ENCODE data around the gene RYR2.
A peak's percentile ranks its signal among the peaks of the same experiment; 100 is the strongest.

The RYR2 gene

DNA sequence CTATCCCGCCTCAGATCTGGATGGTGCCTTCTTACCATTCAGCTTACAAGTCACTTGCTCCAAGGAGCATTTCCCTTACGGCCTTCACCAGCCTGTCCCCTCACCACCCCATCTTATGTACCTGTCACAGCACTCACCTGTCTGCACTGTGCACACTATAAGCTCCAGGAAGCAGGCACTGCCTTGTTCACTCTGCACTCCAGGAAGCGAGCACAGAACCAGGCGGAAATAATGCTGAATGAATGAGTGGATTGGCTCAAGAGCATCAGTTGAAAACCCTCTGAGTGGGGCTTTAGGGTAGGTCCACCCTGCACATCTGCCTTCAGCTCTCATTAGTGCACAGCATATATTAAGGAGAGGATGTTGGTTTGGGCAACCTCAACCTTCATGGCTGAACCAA lies 8.9 kb upstream of the RYR2 start:
- no peak for DNase-seq

DNA sequence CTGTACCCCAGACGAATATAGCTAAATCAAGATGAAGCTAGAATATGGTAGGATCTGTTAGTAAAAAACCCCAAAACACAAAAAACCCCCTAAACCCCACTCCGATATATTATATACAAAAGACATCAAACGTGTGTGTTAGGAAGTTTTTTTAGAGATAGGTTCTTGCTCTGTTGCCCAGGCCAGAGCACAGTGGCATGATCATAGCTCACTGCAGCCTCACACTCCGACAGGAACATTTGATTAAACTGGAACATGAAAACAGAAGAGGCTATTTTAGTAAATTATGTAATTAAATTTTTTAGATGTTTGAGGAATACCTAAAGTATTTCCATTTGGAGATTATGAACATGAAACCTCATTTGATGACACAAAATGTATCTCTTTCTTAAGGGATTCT lies 8.2 kb upstream of the RYR2 start:
- DNase-seq: no peak

GRCh38 chr1:237035759-237036158 lies 6.2 kb upstream of the RYR2 start:
- DNase-seq: no peak

- no peak for DNase-seq
Measured at GRCh38 chr1:237038211-237038610, 3.8 kb upstream of the RYR2 start.

- DNase-seq: no peak
Measured at GRCh38 chr1:237040823-237041222, 1.2 kb upstream of the RYR2 start.

DNA sequence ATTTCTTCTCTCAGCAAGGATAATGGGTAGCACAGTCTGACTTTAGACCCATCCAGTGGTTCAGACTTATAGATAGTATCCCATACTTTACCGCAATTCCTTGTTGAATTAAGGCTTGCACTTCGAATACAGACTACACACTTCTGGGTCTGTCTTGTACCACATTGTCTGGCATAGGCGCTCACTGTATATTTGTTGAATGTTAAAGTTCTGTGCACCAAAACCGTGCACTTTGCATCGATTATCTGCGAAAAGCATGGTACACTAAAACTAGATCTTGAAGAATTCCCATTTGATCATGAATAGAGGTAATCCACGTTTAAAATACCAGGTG lies 556 bp upstream of the RYR2 start:
- no peak for DNase-seq

GRCh38 chr1:237042526-237042891 lies 525 bp downstream of the RYR2 start:
- DNase-seq: peak; percentile 66

GRCh38 chr1:237042892-237043576 lies 1.1 kb downstream of the RYR2 start:
- peak; percentile 68 for DNase-seq

DNA sequence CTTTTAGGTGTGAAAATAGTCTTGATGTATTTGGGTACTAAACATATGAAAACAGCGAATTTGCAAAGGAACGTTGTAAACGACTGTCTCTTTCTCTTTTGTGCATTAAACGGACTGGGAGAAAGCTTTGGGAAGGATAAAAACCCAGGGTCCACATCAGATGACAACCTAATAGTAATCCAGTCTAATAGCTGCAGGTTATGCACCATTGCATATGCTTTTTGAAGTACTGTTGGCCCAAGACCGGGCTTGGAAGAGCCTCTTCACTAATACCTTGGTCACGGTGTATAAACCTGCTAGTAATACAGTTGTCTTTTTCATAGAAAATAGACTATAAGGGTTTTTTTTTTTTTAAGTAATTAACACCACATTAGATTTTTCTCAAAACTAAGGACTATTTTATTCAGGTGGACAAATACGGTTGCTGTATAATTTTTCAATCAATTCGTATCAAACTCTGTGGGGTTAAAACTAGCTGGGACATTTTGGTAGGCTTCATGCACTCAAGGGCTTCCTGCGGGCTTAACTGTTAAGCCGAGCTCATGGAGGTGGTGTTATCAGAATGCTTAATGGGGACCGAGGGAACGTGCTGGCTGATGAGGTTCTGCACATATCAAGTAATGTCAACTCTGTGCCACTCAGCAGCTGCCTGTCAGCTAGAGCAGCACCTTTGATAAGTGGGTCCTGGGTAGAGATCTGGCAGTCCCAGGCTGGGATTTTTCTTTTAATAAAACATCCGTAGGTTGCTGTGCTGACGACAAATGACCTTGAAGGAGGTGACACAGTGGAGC lies 2.1 kb downstream of the RYR2 start:
- DNase-seq: peak; percentile 31

GRCh38 chr1:237045278-237046016 lies 3.5 kb downstream of the RYR2 start:
- DNase-seq: peak; percentile 35

- DNase-seq: no peak
Measured at GRCh38 chr1:237048803-237049202, 6.8 kb downstream of the RYR2 start.

DNA sequence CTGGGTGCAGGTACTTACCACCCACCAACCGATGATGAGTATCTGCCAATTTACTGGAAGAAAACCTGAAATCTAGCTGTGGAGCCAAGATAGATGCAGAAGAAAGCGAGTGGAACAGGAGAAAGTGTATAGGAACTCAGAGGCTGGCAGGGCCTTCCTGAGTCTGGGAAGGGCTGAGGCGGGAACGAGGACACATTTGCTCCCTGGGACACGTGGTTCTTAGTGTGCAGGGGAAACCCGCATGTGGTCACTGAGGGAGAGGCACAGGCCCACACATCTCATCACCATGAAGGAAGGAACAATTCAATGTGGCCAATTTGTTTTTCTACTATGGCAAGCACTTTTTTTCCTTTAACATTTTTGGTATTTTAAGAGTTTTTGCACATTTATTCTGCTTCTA lies 8.2 kb downstream of the RYR2 start:
- DNase-seq: no peak

DNA sequence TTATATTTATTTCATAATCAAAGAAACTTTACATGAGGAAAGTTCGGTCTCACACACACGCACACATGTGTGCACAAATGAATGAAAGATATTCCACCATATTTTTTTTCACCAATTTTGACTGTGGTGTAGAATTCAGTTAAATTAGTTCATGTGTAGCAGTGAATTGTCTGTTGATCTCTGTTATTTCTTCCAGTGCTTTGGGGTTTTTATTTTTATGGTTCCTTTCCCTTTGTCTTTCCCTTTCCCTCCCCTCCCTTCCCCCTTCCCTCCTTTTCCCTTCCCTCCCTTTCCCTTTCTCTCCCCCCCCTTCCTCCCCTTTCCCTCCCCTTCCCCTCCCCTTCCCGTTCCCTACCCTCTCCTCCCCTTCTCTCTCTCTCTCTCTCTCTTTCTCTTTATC lies 8.9 kb downstream of the RYR2 start:
- DNase-seq: no peak

DNA sequence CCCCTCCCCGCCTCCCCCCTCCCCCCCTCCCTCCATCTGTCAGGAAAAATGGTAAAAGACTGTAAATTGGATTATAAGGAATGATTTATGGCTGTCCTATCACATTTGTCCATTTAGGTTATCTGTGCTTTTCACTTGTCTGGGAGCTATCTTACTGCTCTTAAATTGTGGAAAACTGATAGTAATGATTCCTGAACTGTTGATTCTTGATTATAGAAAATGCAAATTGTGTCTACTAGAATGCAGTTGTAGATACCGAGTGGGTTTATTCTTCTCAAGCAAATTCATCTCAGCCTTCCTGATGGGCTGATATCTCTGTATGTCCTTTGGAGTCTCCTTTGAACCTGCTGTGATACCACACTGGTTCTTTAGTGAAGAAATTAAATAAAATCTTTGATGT lies 12.3 kb downstream of the RYR2 start:
- DNase-seq: no peak

- no peak for DNase-seq
Measured at GRCh38 chr1:237058470-237058869, 16.5 kb downstream of the RYR2 start.

DNA sequence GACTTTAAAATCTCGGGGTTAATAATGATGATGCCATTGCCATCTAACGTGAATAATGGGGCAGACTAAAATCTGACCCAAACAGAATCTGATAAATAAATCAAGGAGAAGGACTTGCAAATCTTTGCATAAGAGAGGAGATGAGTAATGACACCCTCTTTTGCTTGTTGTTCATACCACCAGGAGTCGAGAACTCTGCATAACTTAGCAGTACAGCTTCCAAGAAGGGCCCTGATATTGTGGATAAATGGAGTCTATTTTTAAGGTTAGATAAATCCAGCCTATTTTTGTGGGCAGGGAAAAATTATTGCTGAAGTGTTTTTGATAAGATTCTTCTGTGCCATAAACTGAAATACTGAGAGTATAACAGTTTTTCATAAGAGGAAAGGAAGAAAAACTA lies 17.3 kb downstream of the RYR2 start:
- DNase-seq: no peak

DNA sequence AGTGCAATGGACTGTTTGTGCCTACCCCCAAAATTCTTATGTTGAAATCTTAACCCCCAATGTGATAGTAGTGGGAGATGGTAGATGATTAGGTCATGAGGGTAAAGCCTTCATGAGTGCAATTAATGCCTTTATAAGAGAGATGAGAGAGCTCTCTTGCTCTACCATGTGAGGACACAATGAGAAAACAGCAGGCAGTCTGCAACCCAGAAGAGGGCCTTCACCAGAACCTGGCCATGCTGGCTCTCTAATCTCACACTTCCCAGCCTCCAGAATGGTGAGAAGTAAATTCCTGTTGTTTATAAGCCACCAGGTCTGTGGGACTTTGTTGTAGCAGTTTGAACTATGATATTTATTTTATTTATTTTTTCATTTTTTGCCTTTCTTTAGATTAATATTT lies 21.0 kb downstream of the RYR2 start:
- no peak for DNase-seq

DNA sequence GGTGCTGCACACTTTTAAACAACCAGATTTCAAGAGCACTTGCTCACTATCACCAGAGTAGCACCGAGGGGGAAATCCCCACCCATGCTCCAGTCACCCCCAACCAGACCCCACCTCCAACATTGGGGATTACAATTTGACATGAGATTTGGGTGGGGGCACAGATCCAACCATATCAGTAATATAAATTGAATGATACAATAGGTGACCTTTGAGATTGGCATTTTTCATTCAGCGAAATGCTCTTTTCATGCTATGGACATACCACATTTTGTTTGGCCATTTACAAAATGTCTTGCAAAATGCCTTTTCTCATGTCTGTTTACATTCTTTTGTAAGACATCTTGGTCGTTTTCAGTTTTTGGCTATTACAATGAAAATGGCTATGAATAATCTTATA lies 23.9 kb downstream of the RYR2 start:
- no peak for DNase-seq

DNA sequence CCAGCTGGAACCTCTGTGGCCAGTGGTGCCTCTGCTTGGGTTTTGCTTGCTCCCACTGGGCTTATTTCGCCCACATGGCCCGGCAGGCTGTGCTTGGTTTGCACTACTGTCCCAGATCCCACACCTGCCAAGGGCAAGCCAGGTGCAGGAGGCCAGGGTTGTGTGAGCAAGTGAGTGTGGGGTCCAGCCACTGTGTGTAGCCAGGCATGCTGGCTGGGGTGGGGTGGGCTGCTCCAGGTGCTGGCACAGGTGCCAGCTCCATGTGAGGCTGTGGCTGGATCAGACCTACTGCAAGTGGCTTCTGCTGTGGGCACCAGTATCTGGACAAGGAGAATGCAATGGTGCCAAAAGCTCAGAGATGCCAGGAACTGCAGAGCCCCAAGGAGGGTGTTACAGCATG lies 28.5 kb downstream of the RYR2 start:
- no peak for DNase-seq

GRCh38 chr1:237071641-237072420 lies 29.8 kb downstream of the RYR2 start:
- no peak for DNase-seq

GRCh38 chr1:237074371-237075117 lies 32.6 kb downstream of the RYR2 start:
- DNase-seq: no peak

DNA sequence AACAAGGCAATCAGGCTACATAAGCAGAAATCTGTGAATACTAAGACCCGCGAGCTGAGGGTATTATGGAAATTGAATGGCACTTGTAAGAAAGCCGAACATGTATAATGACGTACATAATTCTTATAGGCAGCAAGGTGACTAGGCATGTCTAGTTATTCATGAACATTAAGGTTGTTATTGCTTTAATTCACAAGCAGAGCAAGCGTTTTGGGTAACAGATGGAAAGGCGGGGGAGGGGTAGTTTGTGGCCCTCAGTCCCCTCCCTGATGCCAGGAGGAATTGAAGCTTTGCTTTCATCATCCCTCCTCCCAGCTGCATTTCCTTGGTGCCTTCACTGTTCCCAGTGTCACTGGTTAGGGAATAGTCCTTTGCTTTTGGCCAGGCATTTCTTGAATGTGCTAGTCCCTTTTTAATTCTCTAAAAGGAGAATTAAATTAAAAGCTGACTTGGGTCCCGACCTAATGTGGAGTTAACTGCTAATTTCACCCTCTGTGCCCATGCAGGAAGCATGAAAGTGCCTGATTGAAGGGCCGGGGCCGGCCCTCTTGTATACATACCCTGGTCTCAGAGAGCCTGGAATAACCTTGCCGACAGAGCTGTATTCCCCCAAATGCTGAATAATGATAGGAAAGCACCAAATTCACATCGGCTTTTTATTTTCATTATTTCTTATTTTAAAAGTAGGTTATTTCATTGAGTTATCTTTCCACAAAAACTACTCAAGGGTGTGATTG lies 42.5 kb downstream of the RYR2 start:
- DNase-seq: no peak
